Measurements from ENCODE around the gene COPB2. TPM values are rescaled to one million over a fixed set of nuclear protein-coding genes. Genes with fewer than 3 reads are reported as not detected.

Gene COPB2
- total and polyA plus RNA-seq, 7 donors: 25.6 to 96.3 (median 38.3) TPM

DNA sequence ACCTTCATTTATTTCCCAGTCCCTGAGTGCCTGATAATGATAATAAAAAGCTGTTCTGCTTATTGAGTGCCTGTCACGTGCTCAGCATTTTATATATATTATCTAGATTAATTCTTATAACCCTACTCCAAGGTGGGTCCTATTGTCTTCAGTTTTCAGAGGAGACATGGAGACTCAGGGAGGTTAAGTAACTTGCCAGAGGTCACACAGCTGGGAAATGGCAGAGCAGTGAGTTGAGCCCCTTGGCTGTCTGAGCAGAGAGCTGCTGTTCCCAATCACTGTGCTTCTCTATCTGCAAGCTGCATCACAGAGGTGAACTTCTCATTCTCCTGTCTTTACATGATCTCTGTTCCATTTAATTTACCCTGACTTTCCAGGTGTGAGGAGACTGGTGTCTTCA is 77.9 kb downstream of the COPB2 start:
- H3K27ac ChIP-seq: no peak overlapping the region
- no peak for ATAC-seq
- WGBS, 3 donors: 60 to 76% (median 71%) methylated on average over 1 of the region's 1 CpG

DNA sequence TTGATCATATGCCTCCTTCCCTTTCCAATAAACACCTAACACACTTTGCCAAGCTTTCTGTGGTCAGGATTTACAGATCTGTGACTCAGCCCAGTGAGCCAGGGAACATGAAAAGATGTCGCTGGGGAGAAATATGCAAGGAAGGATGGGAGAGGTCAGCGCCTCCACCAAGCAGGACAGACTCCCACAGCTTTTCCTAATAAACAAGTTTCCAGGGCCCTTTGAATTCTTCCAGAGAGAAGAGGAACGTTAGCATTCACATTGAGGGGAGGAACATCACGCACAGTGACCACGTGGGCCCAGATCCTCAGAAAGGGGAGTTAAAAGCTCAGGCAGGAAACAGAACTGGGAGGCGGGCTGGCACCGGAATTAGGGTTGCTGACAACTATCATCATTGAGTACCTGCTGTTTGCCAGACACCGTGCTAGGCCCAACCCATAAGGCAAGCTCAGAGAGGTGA is 78.9 kb downstream of the COPB2 start:
- no peaks in the 10 kb centered on the region for H3K4me1 ChIP-seq
- intact Hi-C loops (cut with DNase I): no loop called here
- H3K9me3 ChIP-seq: no peaks in the 10 kb centered on the region
- TF ChIP-seq, protein P1, sequence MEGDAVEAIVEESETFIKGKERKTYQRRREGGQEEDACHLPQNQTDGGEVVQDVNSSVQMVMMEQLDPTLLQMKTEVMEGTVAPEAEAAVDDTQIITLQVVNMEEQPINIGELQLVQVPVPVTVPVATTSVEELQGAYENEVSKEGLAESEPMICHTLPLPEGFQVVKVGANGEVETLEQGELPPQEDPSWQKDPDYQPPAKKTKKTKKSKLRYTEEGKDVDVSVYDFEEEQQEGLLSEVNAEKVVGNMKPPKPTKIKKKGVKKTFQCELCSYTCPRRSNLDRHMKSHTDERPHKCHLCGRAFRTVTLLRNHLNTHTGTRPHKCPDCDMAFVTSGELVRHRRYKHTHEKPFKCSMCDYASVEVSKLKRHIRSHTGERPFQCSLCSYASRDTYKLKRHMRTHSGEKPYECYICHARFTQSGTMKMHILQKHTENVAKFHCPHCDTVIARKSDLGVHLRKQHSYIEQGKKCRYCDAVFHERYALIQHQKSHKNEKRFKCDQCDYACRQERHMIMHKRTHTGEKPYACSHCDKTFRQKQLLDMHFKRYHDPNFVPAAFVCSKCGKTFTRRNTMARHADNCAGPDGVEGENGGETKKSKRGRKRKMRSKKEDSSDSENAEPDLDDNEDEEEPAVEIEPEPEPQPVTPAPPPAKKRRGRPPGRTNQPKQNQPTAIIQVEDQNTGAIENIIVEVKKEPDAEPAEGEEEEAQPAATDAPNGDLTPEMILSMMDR (IDR thresholded peaks at IDR 0.05): no peak
- no peak overlapping the region for H3K27ac ChIP-seq
- DNase-seq: no peak
- ATAC-seq: no peak
- WGBS, 3 donors: 73 to 82% (median 78%) methylated on average over 8 of the region's 8 CpGs
- no peaks in the 10 kb centered on the region for H3K36me3 ChIP-seq (ENCODE audit: insufficient read depth in 1 of 2, low read depth in 1 of 2)
- peaks cover 0 to 4% (median 0%) of the 10 kb centered on the region in 3 donors for H3K27me3 ChIP-seq (ENCODE audit: insufficient read depth in 3 of 3, low read length in 2 of 3)
- H3K4me3 ChIP-seq: no peak overlapping the region

More for the DNA sequence above, 77.9 kb downstream of the COPB2 start:
- Histone ChIP-seq H3K9me3 (no peaks in the 10 kb centered on the region), H3K4me3 (no peak overlapping the region), H3K4me1 (no peaks in the 10 kb centered on the region), H3K36me3 (ENCODE audit: insufficient read depth in 1 of 2, low read depth in 1 of 2) (no peaks in the 10 kb centered on the region), H3K27me3 (ENCODE audit: insufficient read depth in 3 of 3, low read length in 2 of 3) (peaks cover 0 to 4% (median 0%) of the 10 kb centered on the region in 3 donors)
- no peak for DNase-seq
- TF ChIP-seq, protein P1 (IDR thresholded peaks at IDR 0.05): no peak
- intact Hi-C loops (cut with DNase I): no loop called here

DNA sequence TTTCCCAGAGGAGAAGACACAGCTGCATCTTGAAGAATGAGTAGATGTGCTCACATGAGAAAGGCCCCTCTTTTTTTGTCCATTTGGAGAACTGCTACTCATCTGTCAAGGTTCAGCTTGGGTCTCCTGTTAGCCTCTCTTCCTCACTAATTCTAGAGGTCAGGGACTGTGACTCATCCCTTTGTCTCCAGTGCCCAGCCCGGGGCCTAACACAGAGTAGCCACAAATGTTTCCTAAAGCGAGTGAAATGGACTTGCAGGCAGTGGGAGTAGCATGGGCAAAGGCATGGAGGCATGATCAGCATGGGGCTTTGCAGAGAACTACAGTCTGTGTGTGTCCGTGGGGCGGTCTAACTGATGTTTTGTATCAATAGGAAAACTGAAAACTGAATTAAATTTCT is 79.6 kb downstream of the COPB2 start:
- Histone ChIP-seq H3K4me1 (no peaks in the 10 kb centered on the region), H3K36me3 (ENCODE audit: insufficient read depth in 1 of 2, low read depth in 1 of 2) (no peaks in the 10 kb centered on the region), H3K9me3 (no peaks in the 10 kb centered on the region), H3K27me3 (ENCODE audit: insufficient read depth in 3 of 3, low read length in 2 of 3) (peaks cover 0 to 4% (median 0%) of the 10 kb centered on the region in 3 donors), H3K27ac (no peak overlapping the region), H3K4me3 (no peak overlapping the region)
- WGBS, 3 donors: 75 to 79% (median 75%) methylated on average over 4 of the region's 4 CpGs
- intact Hi-C loops (cut with DNase I): no loop called here
- TF ChIP-seq, protein P1 (IDR thresholded peaks at IDR 0.05): no peak
- DNase-seq: no peak
- no peak for ATAC-seq

GRCh38 chr3:139309061-139309591 is 80.3 kb downstream of the COPB2 start:
- DNase-seq (no peak), ATAC-seq (no peak)
- H3K27me3 ChIP-seq (ENCODE audit: insufficient read depth in 3 of 3, low read length in 2 of 3): peaks cover 0 to 4% (median 0%) of the 10 kb centered on the region in 3 donors
- intact Hi-C loops (cut with DNase I): no loop called here
- no peaks in the 10 kb centered on the region for H3K36me3 ChIP-seq (ENCODE audit: insufficient read depth in 1 of 2, low read depth in 1 of 2)
- H3K4me1 ChIP-seq: no peaks in the 10 kb centered on the region
- no peak overlapping the region for H3K4me3 ChIP-seq
- 48 to 60% (median 49%) methylated on average over 2 of the region's 2 CpGs for WGBS, 3 donors
- H3K9me3 ChIP-seq: no peaks in the 10 kb centered on the region
- TF ChIP-seq, protein P1 (IDR thresholded peaks at IDR 0.05): no peak
- H3K27ac ChIP-seq: no peak overlapping the region

DNA sequence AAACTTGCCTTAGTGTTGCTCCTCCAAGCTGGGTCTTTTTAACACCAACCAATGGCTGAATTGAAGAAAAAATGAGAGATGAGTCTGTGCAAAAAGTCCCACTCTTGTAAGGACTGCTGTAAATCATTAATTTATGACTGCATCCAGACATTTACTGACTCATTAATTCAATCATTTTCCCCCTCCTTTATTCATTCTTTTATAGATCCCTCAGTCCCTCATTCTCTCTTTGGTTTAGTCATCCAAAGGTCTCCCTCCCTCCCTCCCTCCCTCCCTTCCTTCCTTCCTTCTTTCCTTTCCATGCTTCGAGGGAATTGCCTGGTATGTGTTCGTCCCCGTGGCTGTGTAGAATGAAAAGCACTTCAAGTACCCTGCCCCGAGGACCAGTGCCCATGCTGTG is 80.9 kb downstream of the COPB2 start:
- 45 to 59% (median 55%) methylated on average over 4 of the region's 4 CpGs for WGBS, 3 donors
- H3K9me3 ChIP-seq: no peaks in the 10 kb centered on the region
- TF ChIP-seq, protein P1 (IDR thresholded peaks at IDR 0.05): no peak
- intact Hi-C loops (cut with DNase I): no loop called here
- H3K27me3 ChIP-seq (ENCODE audit: insufficient read depth in 3 of 3, low read length in 2 of 3): peaks cover 0 to 3% (median 0%) of the 10 kb centered on the region in 3 donors
- DNase-seq (no peak), ATAC-seq (no peak)
- no peaks in the 10 kb centered on the region for H3K36me3 ChIP-seq (ENCODE audit: insufficient read depth in 1 of 2, low read depth in 1 of 2)
- no peaks in the 10 kb centered on the region for H3K4me1 ChIP-seq
- no peak overlapping the region for H3K4me3 ChIP-seq
- H3K27ac ChIP-seq: no peak overlapping the region

Data from psoas muscle (tissue), 8 donors.